ENCODE results near the gene UAP1L1.

The UAP1L1 gene

DNA sequence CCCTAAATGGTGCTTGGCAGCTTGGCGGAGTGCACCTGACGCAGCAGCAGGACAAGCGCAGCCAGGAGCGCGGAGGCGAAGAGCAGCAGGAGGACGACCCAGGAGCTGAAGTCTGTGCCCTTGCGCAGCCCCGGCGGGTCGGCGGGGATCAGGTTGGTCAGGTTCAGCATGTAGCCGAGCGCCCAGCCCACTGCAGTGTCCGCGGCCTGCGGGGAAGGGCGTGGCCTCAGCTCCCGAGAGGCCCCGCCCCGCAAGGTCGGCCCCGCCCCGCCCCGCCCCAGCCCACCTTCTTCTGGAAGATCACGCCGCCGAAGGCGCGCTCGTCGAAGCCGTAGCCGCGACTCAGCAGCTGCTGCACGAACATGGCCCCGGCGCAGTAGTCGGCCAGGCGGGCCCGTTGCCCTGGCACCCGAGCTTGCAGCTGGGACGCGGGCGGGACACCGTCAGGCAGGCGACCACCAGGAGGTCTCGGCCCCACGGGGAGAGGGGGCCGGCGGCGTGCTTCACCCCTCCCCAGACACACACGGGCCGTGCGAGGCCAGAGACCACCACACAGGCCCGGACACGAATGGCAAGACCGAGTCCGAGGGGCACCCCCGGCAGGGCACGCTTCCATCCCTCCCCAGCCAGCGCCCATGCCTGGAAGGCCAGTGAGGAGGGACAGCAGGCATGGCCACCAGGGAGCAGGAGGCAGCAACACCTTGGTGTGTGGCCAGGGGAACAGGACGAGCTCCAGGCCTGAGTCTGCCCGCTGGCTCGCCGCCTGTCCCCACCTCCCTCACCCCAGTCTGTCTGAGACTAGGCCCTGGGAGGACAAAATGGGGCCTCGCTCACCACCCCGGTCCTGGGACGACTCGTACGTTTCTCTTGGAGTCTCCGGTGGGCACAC, 28.4 kb upstream of the UAP1L1 start:
- peaks cover 50 to 85% of the 10 kb centered on the region in 2 donors for H3K27me3 Mint-ChIP-seq
- H3K4me3 Mint-ChIP-seq = no peak overlapping the region
- no peak overlapping the region for H3K27ac Mint-ChIP-seq
- peaks cover 10 to 29% of the 10 kb centered on the region in 2 donors for H3K4me1 Mint-ChIP-seq
- ATAC-seq (replicated peaks) (no peak), DNase-seq (no peak)
- H3K9me3 Mint-ChIP-seq = no peaks in the 10 kb centered on the region
- H3K36me3 Mint-ChIP-seq = peaks cover 0 to 2% of the 10 kb centered on the region in 2 donors

DNA sequence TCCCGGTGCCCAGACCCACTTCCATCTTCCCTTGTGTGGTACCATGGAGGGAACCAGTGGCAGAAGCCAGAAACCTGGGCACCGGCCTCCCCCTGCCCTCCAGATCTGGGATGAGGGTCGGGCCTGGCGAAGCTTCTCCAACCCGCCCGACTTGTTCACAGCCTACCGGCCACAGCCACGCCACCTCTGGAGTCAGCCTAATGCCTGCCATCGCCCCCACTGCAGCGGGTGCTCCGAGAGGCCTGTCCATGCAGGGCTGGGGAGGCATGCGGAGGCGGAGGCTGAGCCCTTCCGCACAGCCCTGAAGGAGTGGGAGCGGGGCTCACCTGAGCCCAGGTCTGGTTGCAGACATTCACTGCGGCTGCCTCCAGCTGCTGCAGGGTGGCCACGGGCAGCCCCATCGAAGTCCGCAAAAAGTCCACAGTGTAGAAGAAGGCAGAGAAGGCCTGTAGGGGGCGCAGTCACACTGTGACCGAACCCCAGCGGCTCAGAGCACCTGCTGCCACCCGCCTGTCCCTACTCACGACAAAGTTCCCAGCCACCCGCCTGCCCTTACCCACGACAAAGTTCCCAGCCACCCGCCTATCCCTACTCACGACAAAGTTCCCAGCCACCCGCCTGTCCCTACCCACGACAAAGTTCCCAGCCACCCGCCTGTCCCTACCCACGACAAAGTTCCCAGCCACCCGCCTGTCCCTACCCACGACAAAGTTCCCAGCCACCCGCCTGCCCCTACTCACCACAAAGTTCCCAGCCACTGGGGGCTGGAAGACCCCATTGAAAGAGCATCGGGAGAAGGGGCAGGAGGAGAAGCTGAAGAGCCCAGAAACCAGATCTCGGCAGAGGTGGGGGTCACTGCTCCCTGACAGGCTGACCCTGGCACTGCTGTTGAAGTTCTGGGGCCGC, 27.5 kb upstream of the UAP1L1 start:
- no peaks in the 10 kb centered on the region for H3K9me3 Mint-ChIP-seq
- peaks cover 0 to 2% of the 10 kb centered on the region in 2 donors for H3K36me3 Mint-ChIP-seq
- no peak overlapping the region for H3K4me3 Mint-ChIP-seq
- H3K27ac Mint-ChIP-seq = peak overlapping the region; percentile 31
- peaks cover 42 to 81% of the 10 kb centered on the region in 2 donors for H3K27me3 Mint-ChIP-seq
- DNase-seq (no peak), ATAC-seq (replicated peaks) (peak; percentile 44 to 65)
- H3K4me1 Mint-ChIP-seq = peaks cover 8 to 26% of the 10 kb centered on the region in 2 donors

DNA sequence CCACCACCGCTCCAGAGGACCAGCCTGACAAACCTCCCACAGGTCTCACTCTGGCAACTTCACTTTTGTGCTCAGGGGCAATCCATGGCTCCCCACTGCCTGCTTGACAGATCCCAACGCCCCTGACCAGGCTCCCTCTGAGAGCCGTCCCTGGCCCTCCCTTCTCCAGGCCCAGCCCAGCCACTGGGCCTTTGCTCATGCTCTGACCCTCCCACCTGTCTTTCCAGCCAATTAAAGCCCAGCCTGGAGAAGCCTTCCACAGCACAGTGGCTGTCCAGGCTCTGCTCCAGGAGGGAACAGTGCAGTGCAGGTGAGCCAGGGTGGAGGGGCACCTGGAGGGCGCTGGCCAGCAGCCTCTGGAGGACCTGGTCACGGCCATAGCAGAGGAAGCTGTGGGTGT, 26.7 kb upstream of the UAP1L1 start:
- no peak for ATAC-seq (replicated peaks)
- no peak for DNase-seq
- peaks cover 36 to 74% of the 10 kb centered on the region in 2 donors for H3K27me3 Mint-ChIP-seq
- no peaks in the 10 kb centered on the region for H3K9me3 Mint-ChIP-seq
- peaks cover 0 to 2% of the 10 kb centered on the region in 2 donors for H3K36me3 Mint-ChIP-seq
- no peak overlapping the region for H3K4me3 Mint-ChIP-seq
- H3K27ac Mint-ChIP-seq = no peak overlapping the region
- peaks cover 4 to 20% of the 10 kb centered on the region in 2 donors for H3K4me1 Mint-ChIP-seq

DNA sequence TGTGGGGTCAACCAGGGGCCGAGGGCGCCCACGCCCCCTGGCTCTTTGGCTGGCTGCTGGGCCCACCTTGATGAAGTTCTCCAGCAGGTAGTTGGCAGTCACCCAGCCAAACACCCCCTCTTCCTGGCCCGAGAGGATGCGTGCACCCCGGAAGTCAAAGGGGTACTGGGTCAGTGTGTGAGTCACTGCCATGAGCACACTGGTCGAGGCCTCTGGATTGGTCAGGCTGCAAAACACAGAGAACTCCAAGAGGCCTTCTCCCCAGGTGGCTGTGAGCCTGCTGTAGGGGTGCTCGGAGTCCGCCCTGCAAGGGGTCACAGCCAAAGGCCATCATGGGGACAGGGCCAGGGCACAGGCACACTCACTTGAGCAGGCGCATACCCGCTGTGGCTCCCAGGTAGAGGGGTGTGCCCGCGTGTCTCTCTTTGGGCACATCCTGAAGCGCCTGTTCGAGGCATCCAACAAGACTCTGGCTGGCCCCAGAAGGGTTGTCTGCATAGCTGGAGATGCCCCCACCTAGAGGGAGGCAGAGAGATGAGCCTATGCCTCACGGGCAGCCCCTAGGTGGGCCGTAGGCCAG, 26.1 kb upstream of the UAP1L1 start:
- H3K27ac Mint-ChIP-seq = no peak overlapping the region
- H3K4me3 Mint-ChIP-seq = no peak overlapping the region
- H3K36me3 Mint-ChIP-seq = peaks cover 0 to 2% of the 10 kb centered on the region in 2 donors
- H3K4me1 Mint-ChIP-seq = peaks cover 4 to 18% of the 10 kb centered on the region in 2 donors
- H3K9me3 Mint-ChIP-seq = no peaks in the 10 kb centered on the region
- ATAC-seq (replicated peaks) (no peak), DNase-seq (no peak)
- peaks cover 36 to 71% of the 10 kb centered on the region in 2 donors for H3K27me3 Mint-ChIP-seq

DNA sequence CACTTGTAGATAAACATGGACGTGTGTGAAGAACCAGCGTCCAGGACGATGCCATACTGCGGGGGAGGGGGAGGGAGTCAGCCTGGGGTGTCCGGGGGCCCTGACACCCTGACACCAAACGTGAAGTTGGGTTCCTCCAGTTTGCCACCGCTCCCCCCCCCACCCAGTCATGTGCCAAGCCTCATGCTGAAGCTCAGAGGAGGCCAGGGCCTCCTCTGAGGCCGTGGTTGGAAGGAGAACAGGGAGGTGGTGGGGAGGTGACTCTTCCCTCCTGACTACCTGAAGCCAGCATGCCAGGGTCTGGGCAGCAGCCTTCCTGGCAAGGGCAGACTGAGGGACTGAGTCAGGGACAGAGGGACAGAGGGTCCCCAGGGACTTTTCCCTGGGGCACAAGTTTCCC, 25.0 kb upstream of the UAP1L1 start:
- peaks cover 2 to 12% of the 10 kb centered on the region in 2 donors for H3K4me1 Mint-ChIP-seq
- DNase-seq (no peak), ATAC-seq (replicated peaks) (no peak)
- no peaks in the 10 kb centered on the region for H3K9me3 Mint-ChIP-seq
- H3K4me3 Mint-ChIP-seq = no peak overlapping the region
- H3K36me3 Mint-ChIP-seq = peaks cover 0 to 2% of the 10 kb centered on the region in 2 donors
- no peak overlapping the region for H3K27ac Mint-ChIP-seq
- H3K27me3 Mint-ChIP-seq = peaks cover 27 to 61% of the 10 kb centered on the region in 2 donors

DNA sequence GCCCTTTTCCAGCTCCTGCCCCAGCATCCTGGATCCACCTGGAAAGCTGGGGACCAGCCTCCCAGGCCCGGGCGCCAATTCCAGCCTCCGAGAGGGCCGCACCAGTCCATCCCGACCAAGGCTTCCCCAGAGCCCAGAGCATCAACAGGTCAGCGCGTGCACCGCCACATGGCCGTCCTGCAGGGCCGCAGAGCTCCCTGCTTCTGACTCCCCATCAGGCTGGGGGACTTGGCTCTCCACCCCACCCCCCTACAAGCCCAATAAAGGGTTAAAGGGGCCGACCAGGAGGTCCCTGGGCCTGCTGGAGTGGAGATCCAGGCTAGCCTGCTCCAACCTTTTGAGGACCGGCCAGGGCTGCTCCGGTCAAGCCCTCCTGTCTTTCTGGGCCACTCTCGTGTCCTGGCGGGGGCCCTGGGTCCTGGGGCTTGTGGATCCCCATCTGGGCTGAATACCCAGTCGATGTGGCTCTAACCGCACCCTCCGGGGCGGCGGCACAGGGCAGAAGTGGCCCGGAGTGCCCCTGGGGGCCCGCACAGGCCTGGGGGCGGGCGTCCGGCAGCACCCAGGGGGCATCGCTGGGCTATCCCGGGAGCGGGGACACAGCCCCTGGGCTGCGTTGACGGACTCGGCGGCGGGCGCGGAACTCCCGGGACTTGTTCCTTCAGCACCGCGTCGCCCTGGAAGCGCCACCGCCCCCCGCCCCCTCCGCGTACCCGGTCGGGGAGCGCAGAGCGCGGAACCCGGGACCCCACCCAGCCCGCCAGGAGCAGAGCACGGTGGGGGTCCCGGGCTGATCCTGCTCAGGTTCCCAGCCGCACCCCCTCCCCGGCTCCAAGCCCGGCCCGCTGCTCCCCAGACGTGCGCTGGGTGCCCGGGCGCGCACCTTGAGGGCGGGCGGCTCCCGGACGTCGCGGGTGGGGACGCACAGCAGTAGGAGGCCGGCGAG, 24.0 kb upstream of the UAP1L1 start:
- Mint-ChIP-seq H3K4me3 (no peak overlapping the region), H3K27ac (no peak overlapping the region), H3K4me1 (peaks cover 2 to 12% of the 10 kb centered on the region in 2 donors), H3K9me3 (no peaks in the 10 kb centered on the region), H3K27me3 (peaks cover 18 to 51% of the 10 kb centered on the region in 2 donors), H3K36me3 (peaks cover 0 to 2% of the 10 kb centered on the region in 2 donors)
- DNase-seq (no peak), ATAC-seq (replicated peaks) (peak; percentile 31 to 33)

DNA sequence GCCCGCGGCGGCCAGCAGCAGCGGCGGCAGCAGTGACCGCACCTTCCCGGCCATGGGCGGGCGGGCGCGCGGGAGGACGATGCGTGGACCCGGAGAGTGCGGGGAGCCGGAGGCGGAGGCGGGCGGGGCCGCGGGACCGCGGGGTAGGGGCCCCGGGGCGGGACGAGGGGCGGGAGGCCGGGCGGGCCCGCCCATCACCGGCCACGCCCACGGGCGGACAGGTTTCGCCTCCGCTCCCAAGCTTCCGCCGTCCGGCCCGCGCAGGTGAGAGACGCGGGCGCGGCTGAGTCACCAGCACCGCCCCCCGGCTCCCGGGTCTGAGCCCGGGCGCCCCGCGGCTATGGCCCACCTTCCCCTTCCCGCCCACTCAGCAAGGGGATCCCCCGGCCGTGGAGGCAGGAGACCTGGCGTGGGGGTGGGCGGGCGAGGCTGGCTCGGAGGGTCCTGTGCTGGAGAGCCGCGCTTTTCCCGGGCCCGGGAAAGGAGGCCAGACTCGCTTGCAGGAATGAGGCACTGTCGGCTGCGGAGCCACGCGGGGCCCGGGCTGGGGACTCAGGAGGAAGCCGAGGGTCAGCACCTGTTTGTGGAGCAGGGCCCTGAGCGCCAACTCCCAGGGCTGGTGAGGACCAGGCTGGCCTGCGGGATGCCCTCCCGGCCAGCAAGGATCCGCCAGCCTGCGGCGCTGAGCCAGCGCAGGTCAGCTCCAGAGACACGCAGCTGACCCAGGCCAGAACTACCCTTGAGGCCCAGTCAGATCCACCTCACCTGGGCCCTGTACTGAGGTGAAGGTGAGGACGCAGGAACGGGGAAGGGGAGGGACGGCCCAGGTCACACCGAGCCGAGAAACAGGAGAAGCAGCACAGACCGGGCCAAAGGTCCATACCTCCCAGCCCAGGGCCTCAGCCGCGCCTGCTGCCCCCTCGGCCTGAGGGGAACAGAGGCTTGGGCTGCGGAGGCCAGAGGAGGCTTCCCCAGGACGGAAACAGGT, 23.1 kb upstream of the UAP1L1 start, which contains the start of gene ENTPD2:
TSS of gene ENTPD2 (minus strand) at position 118 of the 988 bp plus-strand sequence. CDS start at position 54, 64 bp downstream.
- peaks cover 18 to 45% of the 10 kb centered on the region in 2 donors for H3K27me3 Mint-ChIP-seq

DNA sequence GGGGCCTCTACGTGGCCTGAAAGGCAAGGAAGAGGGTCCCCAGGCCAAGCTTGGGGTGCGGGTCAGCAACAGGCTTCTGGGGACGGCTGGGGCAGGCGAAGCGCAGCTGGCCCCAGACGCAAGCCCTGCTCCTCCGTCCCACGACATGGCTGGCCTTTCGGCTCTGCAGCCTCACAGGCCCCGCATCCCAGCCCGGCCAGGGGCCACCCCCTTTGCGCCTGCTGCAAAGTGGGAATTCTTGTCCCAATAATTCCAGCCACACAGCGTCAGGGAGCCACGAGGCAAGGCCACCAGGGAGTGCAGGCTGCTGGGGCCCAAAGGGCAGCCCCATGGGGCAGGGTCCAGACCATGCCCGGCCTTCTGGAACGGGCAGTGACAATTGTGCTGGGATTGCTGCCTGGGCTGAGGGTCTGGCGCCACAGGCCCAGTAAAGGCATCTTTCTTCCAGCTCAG, 22.4 kb upstream of the UAP1L1 start:
- Mint-ChIP-seq H3K36me3 (no peaks in the 10 kb centered on the region), H3K9me3 (no peaks in the 10 kb centered on the region), H3K27ac (no peak overlapping the region), H3K4me1 (peaks cover 2 to 17% of the 10 kb centered on the region in 2 donors), H3K4me3 (no peak overlapping the region), H3K27me3 (peaks cover 11 to 38% of the 10 kb centered on the region in 2 donors)
- ATAC-seq (replicated peaks) (no peak), DNase-seq (no peak)

More for the DNA sequence above, 23.1 kb upstream of the UAP1L1 start, which contains the start of gene ENTPD2:
- DNase-seq = no peak
- Mint-ChIP-seq H3K4me1 (peaks cover 2 to 17% of the 10 kb centered on the region in 2 donors), H3K9me3 (no peaks in the 10 kb centered on the region), H3K36me3 (peaks cover 0 to 2% of the 10 kb centered on the region in 2 donors), H3K27ac (peak within 1 kb of the TSS; percentile 69), H3K4me3 (no peak within 1 kb of the TSS)
- peak; percentile 47 to 54 for ATAC-seq (replicated peaks)

DNA sequence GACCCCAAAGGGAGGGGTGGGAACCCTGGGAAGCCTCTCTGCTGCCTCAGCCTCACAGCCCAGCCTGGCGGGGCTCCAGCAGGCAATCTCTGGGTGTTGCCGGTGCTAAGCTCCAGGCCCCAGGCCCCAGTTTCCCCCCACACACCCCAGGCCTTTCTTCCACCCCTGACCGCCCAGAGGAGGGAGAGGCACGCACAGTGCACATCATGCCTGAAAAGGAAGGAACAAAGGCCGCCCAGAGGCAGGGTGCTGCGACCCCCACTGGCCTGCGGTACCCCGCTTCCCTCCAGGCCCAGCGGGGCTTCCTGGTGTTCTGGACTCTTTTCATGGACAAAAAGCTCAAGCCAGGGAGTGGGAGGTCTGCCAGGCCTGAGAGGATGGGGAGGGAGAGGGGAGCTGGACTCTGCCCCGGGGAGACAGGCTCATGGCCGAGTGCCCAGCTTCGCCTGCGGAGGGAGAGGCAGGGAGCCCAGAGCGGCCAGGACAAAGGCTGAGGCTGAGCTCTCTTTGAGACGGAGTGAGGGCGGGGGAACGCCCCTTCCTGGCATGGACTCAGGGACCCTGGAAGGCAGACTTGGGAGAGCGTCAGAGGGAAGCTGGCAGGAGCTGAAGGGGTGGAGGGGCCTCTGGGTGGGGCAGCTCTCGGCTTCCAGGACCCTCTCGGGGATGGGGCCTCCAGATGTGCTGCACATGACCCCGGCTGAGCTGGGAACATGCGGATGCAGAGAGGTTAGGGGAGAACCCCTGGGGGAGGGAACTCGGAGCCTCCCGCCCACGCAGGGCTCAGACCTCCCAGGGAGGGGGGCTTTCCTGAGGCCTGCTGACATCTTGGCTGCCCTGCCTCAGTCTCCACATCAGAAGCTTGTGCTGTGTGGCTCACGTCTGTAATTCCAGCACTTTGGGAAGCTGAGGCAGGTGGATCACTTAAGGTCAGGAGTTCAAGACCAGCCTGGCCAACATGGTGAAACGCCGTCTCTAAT, 21.6 kb upstream of the UAP1L1 start:
- H3K9me3 Mint-ChIP-seq = no peaks in the 10 kb centered on the region
- H3K27me3 Mint-ChIP-seq = peaks cover 6 to 31% of the 10 kb centered on the region in 2 donors
- DNase-seq (no peak), ATAC-seq (replicated peaks) (no peak)
- H3K4me3 Mint-ChIP-seq = no peak overlapping the region
- no peak overlapping the region for H3K27ac Mint-ChIP-seq
- peaks cover 2 to 17% of the 10 kb centered on the region in 2 donors for H3K4me1 Mint-ChIP-seq
- H3K36me3 Mint-ChIP-seq = no peaks in the 10 kb centered on the region

DNA sequence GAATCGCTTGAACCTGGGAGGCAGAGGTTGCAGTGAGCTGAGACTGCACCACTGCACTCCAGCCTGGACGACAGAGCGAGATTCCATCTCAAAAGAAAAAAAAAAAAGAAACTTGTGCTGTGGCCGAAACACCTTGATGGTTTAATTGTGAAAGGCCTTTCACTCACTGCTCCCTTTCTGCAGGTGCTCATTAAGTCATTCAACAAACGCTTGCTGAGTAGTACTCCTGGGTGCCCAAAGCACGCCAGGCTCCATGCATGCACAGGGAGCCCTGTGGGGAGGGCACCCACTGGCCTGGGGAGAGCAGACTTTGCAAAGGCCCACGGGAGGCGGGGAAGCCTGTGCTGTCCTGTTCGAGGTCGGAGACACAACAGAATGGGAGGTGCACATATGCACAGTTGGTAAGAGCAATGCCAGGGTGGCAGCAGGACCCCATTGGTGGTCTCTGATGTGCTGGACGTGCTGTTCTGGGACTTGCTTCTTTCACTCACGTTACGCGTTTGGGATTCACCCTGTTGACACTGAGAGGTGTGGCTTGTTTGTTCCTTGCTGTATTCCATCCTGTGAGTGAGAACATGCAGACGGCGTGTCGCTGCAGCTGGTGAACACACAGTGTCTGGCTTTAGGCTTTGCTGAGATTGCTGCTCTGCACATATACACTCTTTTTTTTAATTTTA, 20.4 kb upstream of the UAP1L1 start:
- no peak for ATAC-seq (replicated peaks)
- Mint-ChIP-seq H3K36me3 (no peaks in the 10 kb centered on the region), H3K27ac (no peak overlapping the region), H3K27me3 (peaks cover 5 to 19% of the 10 kb centered on the region in 2 donors), H3K9me3 (no peaks in the 10 kb centered on the region), H3K4me3 (no peak overlapping the region), H3K4me1 (peaks cover 2 to 17% of the 10 kb centered on the region in 2 donors)
- DNase-seq = no peak

DNA sequence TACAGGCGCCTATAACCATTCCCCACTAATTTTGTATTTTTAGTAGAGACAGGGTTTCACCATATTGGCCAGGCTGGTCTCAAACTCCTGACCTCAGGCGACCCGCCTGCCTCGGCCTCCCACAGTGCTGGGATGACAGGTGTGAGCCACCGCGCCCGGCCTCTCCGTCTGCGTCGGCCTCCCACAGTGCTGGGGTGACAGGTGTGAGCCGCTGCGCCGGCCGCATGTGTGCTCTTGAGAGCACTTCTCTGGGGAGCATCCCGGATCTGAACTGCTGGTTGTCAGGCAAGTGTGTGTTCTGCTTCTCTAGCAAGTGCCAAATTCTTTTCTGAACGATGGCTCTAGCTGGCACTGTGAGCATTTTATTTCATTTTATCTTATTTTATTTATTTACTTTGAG, 19.8 kb upstream of the UAP1L1 start:
- Mint-ChIP-seq H3K4me1 (peaks cover 0 to 13% of the 10 kb centered on the region in 2 donors), H3K27ac (no peak overlapping the region), H3K27me3 (peaks cover 2 to 12% of the 10 kb centered on the region in 2 donors), H3K36me3 (no peaks in the 10 kb centered on the region), H3K9me3 (no peaks in the 10 kb centered on the region), H3K4me3 (no peak overlapping the region)
- DNase-seq = no peak
- ATAC-seq (replicated peaks) = no peak
